GM23338 (cell line): ENCODE measurements around the gene RFWD3.

Experiments used
- CREB1 ChIP-seq: fragments of 250-450 bp; sonication (Bioruptor Pico); IDR thresholded peaks from 2 replicates; pipeline ENCODE4 v1.5.0; 2020; ENCODE audit warnings: low read depth, mild to moderate bottlenecking, moderate library complexity
- EZH2 ChIP-seq: fragments of 200-600 bp; sonication (generic); IDR thresholded peaks from one replicate; pipeline ENCODE4 v1.8.0; 2017; ENCODE audit warnings: antibody characterized with exemption, mild to moderate bottlenecking, low read depth; ENCODE audit not compliant: unreplicated experiment
- EZH2phosphoT487 ChIP-seq: fragments of 200-600 bp; sonication (generic); IDR thresholded peaks from one replicate; pipeline ENCODE4 v1.8.1; 2018; ENCODE audit warnings: antibody characterized with exemption; ENCODE audit not compliant: unreplicated experiment
- JUNB ChIP-seq: IDR thresholded peaks from one replicate; pipeline ENCODE4 v1.6.1; 2016; ENCODE audit warnings: antibody characterized with exemption; ENCODE audit not compliant: unreplicated experiment
- POLR2AphosphoS5 ChIP-seq: IDR thresholded peaks from 2 replicates; pipeline ENCODE4 v1.6.1; 2016; ENCODE audit warnings: antibody characterized with exemption, low read depth
- STAT1 ChIP-seq: IDR thresholded peaks from one replicate; pipeline ENCODE4 v1.6.1; 2016; ENCODE audit warnings: antibody characterized with exemption; ENCODE audit not compliant: unreplicated experiment
- ZNF114 ChIP-seq: fragments of 250-450 bp; sonication (Bioruptor Pico); IDR thresholded peaks from 2 replicates; pipeline ENCODE4 v1.5.0; 2020; ENCODE audit warnings: mild to moderate bottlenecking, moderate library complexity
- ZNF331 ChIP-seq: fragments of 250-450 bp; sonication (Bioruptor Pico); IDR thresholded peaks from 2 replicates; pipeline ENCODE4 v1.5.0; 2020; ENCODE audit warnings: low read depth, mild to moderate bottlenecking, moderate library complexity
- TF ChIP-seq, protein P1 (sequence below), 2 experiments: fragments of 200-600 bp in 1 of 2; sonication (generic) in 1 of 2; conservative IDR thresholded peaks; 2 replicates each; pipeline versions ENCODE4 v1.5.1 to v1.6.1; 2016 to 2017; ENCODE audit warnings: antibody characterized with exemption in 2 of 2, low read depth in 2 of 2, mild to moderate bottlenecking in 2 of 2, moderate library complexity in 1 of 2
- TF ChIP-seq, protein P2 (sequence below): IDR thresholded peaks from 2 replicates; pipeline ENCODE4 v1.6.1; 2016; ENCODE audit warnings: antibody characterized with exemption
- TF ChIP-seq, protein P3 (sequence below): IDR thresholded peaks from one replicate; pipeline ENCODE4 v1.6.1; 2018; ENCODE audit warnings: antibody characterized with exemption; ENCODE audit not compliant: unreplicated experiment

DNA sequence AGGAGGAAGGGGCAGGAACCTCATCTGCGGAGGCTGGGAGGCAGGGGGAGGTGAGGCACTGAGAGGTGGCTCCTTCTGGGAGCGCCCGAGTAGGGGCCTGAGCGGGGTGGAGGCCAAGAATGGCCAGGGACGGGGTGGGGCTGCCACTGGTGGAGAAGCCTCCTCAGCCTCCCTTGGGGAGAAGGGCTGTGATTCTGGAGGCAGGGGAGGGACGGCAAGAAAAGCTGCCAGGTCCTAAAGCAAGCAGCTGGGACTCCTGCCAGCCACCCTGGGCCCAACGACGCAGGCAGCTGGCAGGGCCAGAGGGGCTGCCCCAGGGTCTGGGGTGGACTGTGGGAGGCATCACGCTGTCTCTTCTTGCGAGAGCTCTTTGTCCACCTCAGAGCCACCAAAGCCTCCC lies 46.6 kb upstream of the RFWD3 start:
- TF ChIP-seq, protein P1, sequence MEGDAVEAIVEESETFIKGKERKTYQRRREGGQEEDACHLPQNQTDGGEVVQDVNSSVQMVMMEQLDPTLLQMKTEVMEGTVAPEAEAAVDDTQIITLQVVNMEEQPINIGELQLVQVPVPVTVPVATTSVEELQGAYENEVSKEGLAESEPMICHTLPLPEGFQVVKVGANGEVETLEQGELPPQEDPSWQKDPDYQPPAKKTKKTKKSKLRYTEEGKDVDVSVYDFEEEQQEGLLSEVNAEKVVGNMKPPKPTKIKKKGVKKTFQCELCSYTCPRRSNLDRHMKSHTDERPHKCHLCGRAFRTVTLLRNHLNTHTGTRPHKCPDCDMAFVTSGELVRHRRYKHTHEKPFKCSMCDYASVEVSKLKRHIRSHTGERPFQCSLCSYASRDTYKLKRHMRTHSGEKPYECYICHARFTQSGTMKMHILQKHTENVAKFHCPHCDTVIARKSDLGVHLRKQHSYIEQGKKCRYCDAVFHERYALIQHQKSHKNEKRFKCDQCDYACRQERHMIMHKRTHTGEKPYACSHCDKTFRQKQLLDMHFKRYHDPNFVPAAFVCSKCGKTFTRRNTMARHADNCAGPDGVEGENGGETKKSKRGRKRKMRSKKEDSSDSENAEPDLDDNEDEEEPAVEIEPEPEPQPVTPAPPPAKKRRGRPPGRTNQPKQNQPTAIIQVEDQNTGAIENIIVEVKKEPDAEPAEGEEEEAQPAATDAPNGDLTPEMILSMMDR (conservative IDR thresholded peaks at IDR 0.05; ENCODE audit: low read depth in 2 of 2), result no peak
- no peak for TF ChIP-seq EZH2
- TF ChIP-seq POLR2AphosphoS5, result no peak
- TF ChIP-seq EZH2phosphoT487, result no peak
- TF ChIP-seq, protein P2, sequence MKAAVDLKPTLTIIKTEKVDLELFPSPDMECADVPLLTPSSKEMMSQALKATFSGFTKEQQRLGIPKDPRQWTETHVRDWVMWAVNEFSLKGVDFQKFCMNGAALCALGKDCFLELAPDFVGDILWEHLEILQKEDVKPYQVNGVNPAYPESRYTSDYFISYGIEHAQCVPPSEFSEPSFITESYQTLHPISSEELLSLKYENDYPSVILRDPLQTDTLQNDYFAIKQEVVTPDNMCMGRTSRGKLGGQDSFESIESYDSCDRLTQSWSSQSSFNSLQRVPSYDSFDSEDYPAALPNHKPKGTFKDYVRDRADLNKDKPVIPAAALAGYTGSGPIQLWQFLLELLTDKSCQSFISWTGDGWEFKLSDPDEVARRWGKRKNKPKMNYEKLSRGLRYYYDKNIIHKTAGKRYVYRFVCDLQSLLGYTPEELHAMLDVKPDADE, result no peak
- TF ChIP-seq STAT1, result no peak
- TF ChIP-seq ZNF114 (CRISPR knock-in tag), result no peak
- TF ChIP-seq, protein P3, sequence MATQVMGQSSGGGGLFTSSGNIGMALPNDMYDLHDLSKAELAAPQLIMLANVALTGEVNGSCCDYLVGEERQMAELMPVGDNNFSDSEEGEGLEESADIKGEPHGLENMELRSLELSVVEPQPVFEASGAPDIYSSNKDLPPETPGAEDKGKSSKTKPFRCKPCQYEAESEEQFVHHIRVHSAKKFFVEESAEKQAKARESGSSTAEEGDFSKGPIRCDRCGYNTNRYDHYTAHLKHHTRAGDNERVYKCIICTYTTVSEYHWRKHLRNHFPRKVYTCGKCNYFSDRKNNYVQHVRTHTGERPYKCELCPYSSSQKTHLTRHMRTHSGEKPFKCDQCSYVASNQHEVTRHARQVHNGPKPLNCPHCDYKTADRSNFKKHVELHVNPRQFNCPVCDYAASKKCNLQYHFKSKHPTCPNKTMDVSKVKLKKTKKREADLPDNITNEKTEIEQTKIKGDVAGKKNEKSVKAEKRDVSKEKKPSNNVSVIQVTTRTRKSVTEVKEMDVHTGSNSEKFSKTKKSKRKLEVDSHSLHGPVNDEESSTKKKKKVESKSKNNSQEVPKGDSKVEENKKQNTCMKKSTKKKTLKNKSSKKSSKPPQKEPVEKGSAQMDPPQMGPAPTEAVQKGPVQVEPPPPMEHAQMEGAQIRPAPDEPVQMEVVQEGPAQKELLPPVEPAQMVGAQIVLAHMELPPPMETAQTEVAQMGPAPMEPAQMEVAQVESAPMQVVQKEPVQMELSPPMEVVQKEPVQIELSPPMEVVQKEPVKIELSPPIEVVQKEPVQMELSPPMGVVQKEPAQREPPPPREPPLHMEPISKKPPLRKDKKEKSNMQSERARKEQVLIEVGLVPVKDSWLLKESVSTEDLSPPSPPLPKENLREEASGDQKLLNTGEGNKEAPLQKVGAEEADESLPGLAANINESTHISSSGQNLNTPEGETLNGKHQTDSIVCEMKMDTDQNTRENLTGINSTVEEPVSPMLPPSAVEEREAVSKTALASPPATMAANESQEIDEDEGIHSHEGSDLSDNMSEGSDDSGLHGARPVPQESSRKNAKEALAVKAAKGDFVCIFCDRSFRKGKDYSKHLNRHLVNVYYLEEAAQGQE, result no peak
- no peak for TF ChIP-seq CREB1 (CRISPR knock-in tag)
- no peak for TF ChIP-seq JUNB
- no peak for TF ChIP-seq ZNF331 (CRISPR knock-in tag)
